Hepatocyte (in vitro differentiated cells): Measurements from ENCODE around the gene ADD1. TPM values are rescaled to one million over a fixed set of nuclear protein-coding genes. Genes with fewer than 3 reads are reported as not detected.

Experiments
- DNase-seq: peaks from one replicate; pipeline ENCODE4 v3.0.0-alpha.2; 2016; ENCODE audit warnings: low spot score
- H2AFZ ChIP-seq: fragments of 200-600 bp; sonication (generic); 2 replicates; pipeline ENCODE4 v1.6.0; 2016; ENCODE audit warnings: antibody characterized with exemption, mild to moderate bottlenecking
- H3K27ac ChIP-seq: fragments of 200-600 bp; sonication (generic); 2 replicates; pipeline ENCODE4 v1.5.1; 2016; ENCODE audit warnings: mild to moderate bottlenecking
- H3K27me3 ChIP-seq: fragments of 200-600 bp; sonication (generic); 2 replicates; pipeline ENCODE4 v1.6.1; 2016
- H3K36me3 ChIP-seq: fragments of 200-600 bp; sonication (generic); replicated peaks from 2 replicates; pipeline ENCODE4 v1.5.1; 2016; ENCODE audit warnings: low read depth; ENCODE audit not compliant: insufficient read depth
- H3K4me1 ChIP-seq: fragments of 200-600 bp; sonication (generic); 2 replicates; pipeline ENCODE4 v1.5.1; 2016; ENCODE audit warnings: mild to moderate bottlenecking, moderate library complexity; ENCODE audit not compliant: insufficient read depth
- H3K4me2 ChIP-seq: fragments of 200-600 bp; sonication (generic); 2 replicates; pipeline ENCODE4 v1.6.0; 2016
- H3K4me3 ChIP-seq: fragments of 200-600 bp; sonication (generic); 2 replicates; pipeline ENCODE4 v1.5.1; 2016; ENCODE audit warnings: mild to moderate bottlenecking
- H3K79me2 ChIP-seq: fragments of 200-600 bp; sonication (generic); 2 replicates; pipeline ENCODE4 v1.6.0; 2017; ENCODE audit warnings: mild to moderate bottlenecking
- H3K9me2 ChIP-seq: fragments of 200-600 bp; sonication (generic); replicated peaks from 2 replicates; pipeline ENCODE4 v1.6.0; 2017; ENCODE audit warnings: mild to moderate bottlenecking; ENCODE audit not compliant: insufficient read depth
- H3K9me3 ChIP-seq: fragments of 200-600 bp; sonication (generic); 2 replicates; pipeline ENCODE4 v1.5.1; 2016; ENCODE audit warnings: low read depth, mild to moderate bottlenecking
- H4K20me1 ChIP-seq: fragments of 200-600 bp; sonication (generic); 2 replicates; pipeline ENCODE4 v1.6.0; 2016; ENCODE audit warnings: mild to moderate bottlenecking; ENCODE audit not compliant: insufficient read depth, poor library complexity, severe bottlenecking
- CTCF ChIP-seq: fragments of 200-600 bp; sonication (generic); IDR thresholded peaks from 2 replicates; pipeline ENCODE4 v1.5.1; 2016; ENCODE audit warnings: antibody characterized with exemption, mild to moderate bottlenecking; ENCODE audit not compliant: poor library complexity
- EZH2 ChIP-seq: fragments of 200-600 bp; sonication (generic); IDR thresholded peaks from 2 replicates; pipeline ENCODE4 v1.6.1; 2016; ENCODE audit warnings: antibody characterized with exemption, mild to moderate bottlenecking, borderline replicate concordance
- EZH2phosphoT487 ChIP-seq: fragments of 200-600 bp; sonication (generic); IDR thresholded peaks from one replicate; pipeline ENCODE4 v1.6.1; 2018; ENCODE audit warnings: antibody characterized with exemption, mild to moderate bottlenecking, low read depth, moderate library complexity; ENCODE audit not compliant: unreplicated experiment, severe bottlenecking
- WGBS: methylation state at CpG from one replicate; pipeline ENCODE4 v1.1.6; 2016; ENCODE audit warnings: low lambda C conversion rate; ENCODE audit errors: missing lambda C conversion rate; 5-methylcytosine and 5-hydroxymethylcytosine counted together
- polyA plus RNA-seq: library from polyadenylated mRNA; unstranded; fragments of >200 nt; fragmentation: Nextera tagmentation; extraction: Ambion mirVana; gene quantifications from 2 replicates; pipeline ENCODE4 v1.2.1, GENCODE V29; 2016
- total RNA-seq: library from RNA; depleted of rRNA; stranded (reverse); fragments of >200 nt; gene quantifications from 2 replicates; pipeline ENCODE4 v1.2.3, GENCODE V29; 2014

The ADD1 gene, protein sequence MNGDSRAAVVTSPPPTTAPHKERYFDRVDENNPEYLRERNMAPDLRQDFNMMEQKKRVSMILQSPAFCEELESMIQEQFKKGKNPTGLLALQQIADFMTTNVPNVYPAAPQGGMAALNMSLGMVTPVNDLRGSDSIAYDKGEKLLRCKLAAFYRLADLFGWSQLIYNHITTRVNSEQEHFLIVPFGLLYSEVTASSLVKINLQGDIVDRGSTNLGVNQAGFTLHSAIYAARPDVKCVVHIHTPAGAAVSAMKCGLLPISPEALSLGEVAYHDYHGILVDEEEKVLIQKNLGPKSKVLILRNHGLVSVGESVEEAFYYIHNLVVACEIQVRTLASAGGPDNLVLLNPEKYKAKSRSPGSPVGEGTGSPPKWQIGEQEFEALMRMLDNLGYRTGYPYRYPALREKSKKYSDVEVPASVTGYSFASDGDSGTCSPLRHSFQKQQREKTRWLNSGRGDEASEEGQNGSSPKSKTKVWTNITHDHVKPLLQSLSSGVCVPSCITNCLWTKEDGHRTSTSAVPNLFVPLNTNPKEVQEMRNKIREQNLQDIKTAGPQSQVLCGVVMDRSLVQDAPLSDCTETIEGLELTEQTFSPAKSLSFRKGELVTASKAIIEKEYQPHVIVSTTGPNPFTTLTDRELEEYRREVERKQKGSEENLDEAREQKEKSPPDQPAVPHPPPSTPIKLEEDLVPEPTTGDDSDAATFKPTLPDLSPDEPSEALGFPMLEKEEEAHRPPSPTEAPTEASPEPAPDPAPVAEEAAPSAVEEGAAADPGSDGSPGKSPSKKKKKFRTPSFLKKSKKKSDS
- total RNA-seq (143 and 179 TPM in 2 replicates), polyA plus RNA-seq (174 and 208 TPM in 2 replicates)

- peak within 1 kb of the TSS; percentile 98 for H3K4me2 ChIP-seq
- peaks cover 32% of the 10 kb centered on the region for H4K20me1 ChIP-seq
- H3K9me2 ChIP-seq: no peaks in the 10 kb centered on the region
- H3K4me3 ChIP-seq: peak within 1 kb of the TSS; percentile 83
- DNase-seq: peak; percentile 96
- WGBS: under 1% methylated on average over 40 of the region's 65 CpGs
- peak within 1 kb of the TSS; percentile 95 for H3K27ac ChIP-seq
- no peaks in the 10 kb centered on the region for H3K36me3 ChIP-seq
- peak within 1 kb of the TSS; percentile 99 for H2AFZ ChIP-seq
- peaks cover 47% of the 10 kb centered on the region for H3K79me2 ChIP-seq
- TF ChIP-seq EZH2phosphoT487: no peak
- TF ChIP-seq CTCF: no peak
- no peak for TF ChIP-seq EZH2
- H3K9me3 ChIP-seq: no peaks in the 10 kb centered on the region
- H3K4me1 ChIP-seq: peaks cover 23% of the 10 kb centered on the region
- H3K27me3 ChIP-seq: no peaks in the 10 kb centered on the region
Observed at GRCh38 chr4:2843263-2843940, at the start of gene ADD1. TSS of gene ADD1 (plus strand) at chr4:2843844. CDS start at chr4:2875916, 32,072 bp downstream.

GRCh38 chr4:2794486-2795299, 49.0 kb upstream of the ADD1 start:
- H3K27ac ChIP-seq: peak overlapping the region; percentile 89
- no peak overlapping the region for H2AFZ ChIP-seq
- WGBS: 68% methylated on average over 11 of the region's 11 CpGs
- no peaks in the 10 kb centered on the region for H3K27me3 ChIP-seq
- no peaks in the 10 kb centered on the region for H3K36me3 ChIP-seq
- peaks cover 32% of the 10 kb centered on the region for H3K79me2 ChIP-seq
- peak; percentile 68 for DNase-seq
- H3K4me1 ChIP-seq: peaks cover 44% of the 10 kb centered on the region
- peak overlapping the region; percentile 99 for H3K4me2 ChIP-seq
- H3K4me3 ChIP-seq: no peak overlapping the region
- no peak for TF ChIP-seq EZH2
- no peak for TF ChIP-seq EZH2phosphoT487
- TF ChIP-seq CTCF: no peak
- H3K9me3 ChIP-seq: no peaks in the 10 kb centered on the region
- H3K9me2 ChIP-seq: no peaks in the 10 kb centered on the region
- H4K20me1 ChIP-seq: no peaks in the 10 kb centered on the region

- no peaks in the 10 kb centered on the region for H3K9me2 ChIP-seq
- no peak overlapping the region for H2AFZ ChIP-seq
- TF ChIP-seq EZH2 (no peak), CTCF (no peak), EZH2phosphoT487 (no peak)
- peak overlapping the region; percentile 99 for H3K4me2 ChIP-seq
- no peak overlapping the region for H3K4me3 ChIP-seq
- no peaks in the 10 kb centered on the region for H3K9me3 ChIP-seq
- no peaks in the 10 kb centered on the region for H4K20me1 ChIP-seq
- H3K79me2 ChIP-seq: peaks cover 33% of the 10 kb centered on the region
- peak overlapping the region; percentile 89 for H3K27ac ChIP-seq
- H3K36me3 ChIP-seq: no peaks in the 10 kb centered on the region
- H3K4me1 ChIP-seq: peaks cover 51% of the 10 kb centered on the region
- DNase-seq: peak; percentile 10
- H3K27me3 ChIP-seq: no peaks in the 10 kb centered on the region
- 92% methylated on average over 16 of the region's 17 CpGs for WGBS
Observed at GRCh38 chr4:2795300-2795892, 48.2 kb upstream of the ADD1 start.
